GM18511 (cell line): ENCODE data around the gene TMEM131L.

ENCODE experiments used
- ATAC-seq: cut with Tn5 transposase; IDR thresholded peaks from one replicate; pipeline ENCODE4 v1.9.1; 2021; ENCODE audit warnings: mild to moderate bottlenecking, moderate library complexity; ENCODE audit not compliant: unreplicated experiment

TMEM131L gene

DNA sequence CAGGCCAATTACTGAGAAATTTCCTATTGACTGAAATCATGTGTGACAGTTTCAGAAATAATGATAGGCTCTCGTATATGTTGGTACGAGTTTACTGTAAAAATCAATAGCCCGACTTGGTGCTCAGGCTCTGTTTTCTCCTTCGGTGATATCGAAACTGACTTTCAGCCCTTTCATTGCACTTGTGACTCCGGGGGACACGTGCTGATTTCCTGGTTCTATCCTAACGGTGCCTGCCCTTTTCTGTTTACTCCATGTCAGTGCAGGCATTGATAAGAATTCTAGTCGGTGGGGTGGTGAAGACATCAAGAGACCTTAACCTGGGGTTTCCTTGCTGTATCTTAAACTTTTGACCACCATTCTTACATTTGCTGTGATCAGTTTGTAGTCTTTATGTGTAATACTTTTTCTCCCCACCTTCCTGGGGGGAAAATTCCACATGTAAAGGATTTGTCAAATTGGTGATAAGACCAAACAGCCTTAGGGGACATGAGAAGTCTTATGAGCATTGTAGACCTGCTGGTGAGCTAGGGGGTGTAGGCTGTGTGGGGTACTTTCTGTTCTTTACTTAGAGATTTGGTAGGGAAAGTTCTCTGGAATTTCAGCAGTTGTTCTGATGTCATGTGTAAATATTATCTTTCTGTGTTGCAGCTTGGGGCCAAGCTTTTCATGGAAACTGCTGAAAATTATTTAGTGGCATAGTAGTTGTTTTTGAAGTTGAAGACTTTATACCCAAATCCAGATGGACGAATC is 52.7 kb downstream of the TMEM131L start:
- no peak for ATAC-seq

DNA sequence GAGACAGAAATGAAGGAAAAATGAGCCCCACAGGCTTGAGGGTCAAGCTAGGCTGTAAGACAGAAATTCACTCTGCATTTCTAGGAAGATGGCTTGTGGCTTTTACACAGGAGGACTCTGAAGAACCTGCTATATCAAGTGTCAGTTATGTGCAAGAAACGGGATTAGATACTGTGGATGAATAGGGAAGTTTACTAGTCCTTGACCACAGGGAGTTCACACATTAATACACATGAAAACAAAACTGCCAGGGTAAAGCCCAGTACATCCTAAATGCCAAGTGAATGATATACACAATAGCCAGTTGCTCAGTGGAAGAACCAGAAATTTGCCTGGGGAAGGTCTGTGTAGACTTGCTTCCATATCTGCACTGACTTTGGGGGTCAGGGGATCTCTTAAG is 53.5 kb downstream of the TMEM131L start:
- ATAC-seq = no peak

DNA sequence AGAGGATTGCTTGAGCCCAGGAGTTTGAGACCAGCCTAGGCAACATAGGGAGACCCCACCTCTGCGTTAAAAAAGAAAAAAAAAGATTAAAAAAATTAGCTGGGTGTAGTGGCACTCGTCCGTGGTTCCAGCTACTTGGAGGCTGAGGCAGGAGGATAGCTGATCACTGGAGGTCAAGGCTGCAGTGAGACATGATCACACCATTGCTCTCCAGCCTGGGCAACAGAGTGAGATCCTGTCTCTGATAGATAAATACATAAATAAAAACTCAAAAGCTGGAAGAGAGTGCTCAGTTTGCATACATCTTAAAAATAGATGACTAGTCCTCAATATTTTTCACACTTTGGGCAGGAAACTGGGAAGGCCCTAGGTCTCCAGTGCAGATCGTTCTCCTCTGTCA is 54.1 kb downstream of the TMEM131L start:
- no peak for ATAC-seq

DNA sequence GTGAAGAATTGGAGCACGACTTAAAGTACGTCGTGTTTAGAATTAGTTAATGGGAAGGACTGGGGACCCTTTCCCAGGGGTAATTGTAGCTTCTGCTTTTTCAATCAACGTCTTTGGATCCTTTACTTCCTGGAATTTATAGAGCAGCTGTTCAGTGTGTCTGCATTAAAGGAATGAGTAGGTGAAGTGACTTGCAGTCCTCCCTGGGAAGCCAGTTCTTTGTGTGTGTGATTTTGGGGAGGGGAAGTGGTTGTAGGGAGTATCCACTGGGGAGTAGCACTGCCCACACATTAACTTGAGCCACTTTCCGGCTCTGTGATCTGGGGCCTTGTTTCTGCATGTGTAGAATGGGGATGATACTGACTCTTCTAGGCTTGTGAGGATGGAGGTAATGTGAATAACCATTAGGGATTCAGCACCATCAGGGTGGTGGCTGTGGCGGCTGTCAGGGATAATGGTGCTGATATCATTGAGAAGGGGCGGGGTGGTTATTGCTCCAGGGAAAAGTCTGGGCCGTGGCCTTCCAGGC is 54.7 kb downstream of the TMEM131L start:
- ATAC-seq = peak; percentile 51

DNA sequence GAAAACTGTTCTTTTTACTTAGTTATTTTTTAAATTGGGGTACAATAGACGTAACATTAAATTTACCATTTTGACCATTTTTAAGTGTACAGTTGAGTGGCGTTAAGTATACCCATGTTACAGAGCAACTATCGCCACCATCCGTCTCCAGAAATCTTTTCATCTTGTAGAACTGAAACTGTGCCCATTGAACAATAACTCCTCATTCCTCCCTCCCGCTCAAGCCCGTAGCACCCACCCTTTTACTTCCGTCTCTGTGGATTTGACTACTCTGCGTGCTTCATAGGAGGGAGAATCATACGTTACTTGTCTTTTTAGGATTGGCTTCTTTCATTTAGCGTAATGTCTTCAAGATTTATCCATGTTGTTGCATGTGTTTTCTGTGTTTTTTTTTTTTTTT is 55.3 kb downstream of the TMEM131L start:
- ATAC-seq = peak; percentile 29

DNA sequence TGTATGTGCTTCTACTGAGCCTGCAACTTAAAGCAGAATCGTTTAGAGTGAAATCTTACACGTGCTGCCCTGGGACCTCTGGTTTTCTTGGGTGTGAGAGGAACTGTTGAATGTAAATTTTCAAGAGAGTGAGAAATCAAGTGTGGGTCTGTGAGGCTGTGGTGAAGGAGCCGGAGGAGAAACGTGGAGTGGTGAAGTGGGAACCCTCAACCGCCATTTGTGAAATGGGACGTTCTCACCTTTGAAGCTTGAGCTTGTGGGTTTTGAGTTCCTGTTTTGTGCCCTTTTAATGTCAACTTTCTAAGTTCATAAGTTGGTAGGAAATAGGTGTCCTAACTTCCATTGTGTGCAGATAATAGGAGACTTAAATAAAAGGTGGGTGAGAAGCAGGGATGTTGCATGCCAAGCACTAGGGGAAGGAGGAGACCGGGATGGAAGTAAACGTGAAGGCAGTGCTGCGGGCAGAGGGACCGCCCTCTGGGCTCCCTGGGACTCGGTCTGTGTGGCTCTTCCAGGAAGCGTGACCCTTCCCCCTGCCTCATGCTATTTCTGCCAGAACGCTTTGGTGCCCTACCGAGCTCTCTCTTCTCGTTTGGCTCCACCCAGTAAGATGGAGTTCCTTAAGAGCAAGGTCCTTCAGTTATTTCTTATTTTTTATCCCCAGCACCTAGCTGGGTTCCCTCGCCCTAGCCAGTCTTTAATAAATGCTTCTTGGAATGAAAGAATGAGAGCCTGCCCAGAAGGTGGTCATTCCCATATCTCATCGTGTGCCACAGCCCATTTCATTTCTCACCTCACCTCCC is 56.0 kb downstream of the TMEM131L start:
- peak; percentile 35 for ATAC-seq

DNA sequence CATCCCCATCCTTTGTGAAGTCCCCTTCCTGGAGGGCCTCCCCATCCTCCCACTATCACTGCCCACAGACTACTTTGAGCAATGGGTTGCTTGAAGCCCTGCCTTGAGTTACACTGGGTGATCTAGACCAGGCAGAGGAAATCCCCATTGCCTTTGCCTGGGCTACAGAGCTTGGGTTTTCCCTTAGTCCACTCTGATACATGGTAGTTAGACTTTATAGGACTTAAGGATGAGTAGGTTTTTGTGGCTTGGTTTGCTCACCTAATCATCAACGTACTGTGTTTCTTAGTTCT is 56.6 kb downstream of the TMEM131L start:
- ATAC-seq = peak; percentile 45

DNA sequence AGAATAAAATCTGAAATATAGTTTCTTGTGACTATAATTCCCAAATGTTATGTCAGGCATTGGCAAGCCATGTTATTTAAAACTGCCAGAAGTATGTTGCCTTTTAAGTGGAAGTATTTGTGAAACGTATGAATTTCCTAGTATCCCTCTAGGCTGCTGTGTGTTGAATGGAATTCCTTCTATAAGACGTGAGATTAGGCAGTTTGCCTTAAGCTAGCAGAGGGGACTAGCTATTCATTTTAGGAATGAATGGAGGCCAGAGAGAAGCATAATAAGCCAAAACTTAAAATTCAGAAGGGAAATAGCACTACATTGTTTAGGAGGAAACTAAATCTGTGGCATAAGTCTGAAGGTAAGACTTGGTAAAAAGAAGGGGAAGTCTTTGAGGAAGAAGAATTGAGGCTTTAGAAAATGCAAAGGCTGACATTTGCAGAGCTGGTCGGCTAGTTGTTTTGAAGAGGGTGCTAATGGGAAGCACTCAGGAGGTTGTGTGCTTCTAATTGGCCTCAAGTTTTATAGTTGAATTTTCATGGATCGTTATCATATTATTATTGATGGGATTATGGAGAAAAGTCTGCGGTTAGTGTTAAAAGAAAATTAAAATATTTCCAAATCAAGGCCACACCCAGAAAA is 57.1 kb downstream of the TMEM131L start:
- ATAC-seq = no peak

DNA sequence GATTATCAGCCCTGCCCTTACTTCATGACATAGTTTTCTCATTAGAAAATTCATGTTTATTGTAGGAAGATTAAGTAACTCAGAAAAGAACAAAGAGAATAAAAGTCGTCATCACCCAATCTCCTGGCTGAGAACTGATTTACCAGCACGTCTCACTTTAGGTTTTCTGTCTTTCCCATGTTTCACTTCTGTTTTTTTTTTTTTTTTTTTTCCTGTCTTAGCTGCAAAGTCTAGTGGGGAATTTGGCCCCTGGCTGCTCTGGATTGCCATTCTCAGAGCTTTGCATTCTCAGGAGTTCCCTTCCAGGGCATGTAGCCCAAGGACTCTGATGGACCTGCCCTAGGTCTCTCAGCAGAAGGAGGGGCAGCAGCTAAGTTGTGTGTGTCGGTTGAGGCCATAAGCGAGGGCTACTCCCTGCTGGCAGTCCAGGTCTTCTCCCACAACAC is 57.8 kb downstream of the TMEM131L start:
- ATAC-seq = no peak

DNA sequence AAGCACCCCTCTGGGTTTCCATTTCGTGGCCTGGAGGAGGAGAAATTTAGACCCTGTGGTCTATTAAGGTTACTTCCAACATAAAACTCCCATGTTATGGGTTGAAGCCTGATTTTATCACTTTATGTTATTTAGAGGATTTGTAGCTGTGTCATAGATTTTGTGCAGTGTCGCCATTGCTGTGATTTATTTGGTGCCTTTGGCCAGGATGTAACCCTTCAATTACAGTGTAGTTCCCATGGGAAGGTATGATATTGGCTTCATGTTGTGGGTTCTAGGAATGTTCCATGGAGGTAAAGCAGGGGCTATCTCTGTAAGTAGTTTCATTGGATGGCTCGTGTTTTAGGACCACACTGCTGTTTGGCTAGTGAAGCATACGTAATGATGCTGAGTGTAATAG is 58.5 kb downstream of the TMEM131L start:
- no peak for ATAC-seq

DNA sequence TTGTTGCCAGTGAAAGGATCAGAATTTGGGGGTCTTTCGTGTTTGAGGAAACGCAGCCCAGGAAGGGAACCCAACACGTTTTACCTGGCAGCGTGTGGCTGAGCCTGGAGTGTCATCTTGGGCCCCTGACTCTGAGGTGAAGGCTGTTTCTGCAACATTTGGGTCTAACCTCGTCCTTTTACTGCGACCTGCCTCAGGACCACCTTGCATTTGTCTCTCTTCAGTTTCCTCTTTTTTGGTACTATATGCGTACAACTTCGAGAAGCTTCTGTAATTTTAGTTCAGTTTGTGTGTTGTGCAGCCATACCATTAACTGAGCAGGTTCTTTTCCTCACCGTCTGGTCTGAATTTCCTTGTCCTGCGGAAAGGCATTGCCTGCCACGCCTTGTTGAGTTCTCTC is 61.5 kb downstream of the TMEM131L start:
- no peak for ATAC-seq

DNA sequence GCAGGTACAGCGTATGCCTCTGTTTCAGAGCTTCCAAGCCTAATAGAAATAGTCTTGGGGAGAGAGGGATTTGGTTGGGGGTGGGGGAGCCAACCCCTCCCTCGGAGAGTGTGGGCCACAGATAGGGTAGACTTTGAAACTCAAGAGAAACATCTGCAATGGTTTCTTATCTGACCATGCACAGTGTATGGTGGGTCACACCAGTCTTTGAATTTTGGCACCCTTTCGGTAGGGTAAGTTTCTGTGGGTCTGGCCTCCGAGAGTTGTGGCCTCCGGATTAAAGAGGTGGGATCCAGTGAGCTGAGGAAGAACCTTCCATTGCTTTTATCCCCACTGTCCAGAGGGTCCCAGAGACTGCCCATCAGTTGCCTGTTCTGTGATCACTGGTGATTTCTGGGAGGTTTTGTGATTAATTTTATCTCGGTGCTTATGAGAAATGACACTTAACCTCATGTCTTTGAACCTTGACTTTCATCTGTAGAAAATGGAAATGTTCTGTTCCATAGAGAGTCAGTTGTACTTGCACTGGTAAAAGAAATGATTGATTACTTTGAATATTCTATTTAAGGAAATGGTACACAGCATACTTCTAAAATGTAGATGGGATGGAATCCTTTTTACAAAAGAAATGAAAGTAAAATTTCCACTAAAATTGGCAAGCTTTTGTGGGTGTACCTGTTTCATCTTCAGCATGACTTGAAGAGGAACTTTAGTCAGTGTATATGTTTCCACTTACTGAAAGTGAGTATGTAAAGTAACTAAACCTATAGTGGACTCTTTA is 62.7 kb downstream of the TMEM131L start:
- ATAC-seq = peak; percentile 66

DNA sequence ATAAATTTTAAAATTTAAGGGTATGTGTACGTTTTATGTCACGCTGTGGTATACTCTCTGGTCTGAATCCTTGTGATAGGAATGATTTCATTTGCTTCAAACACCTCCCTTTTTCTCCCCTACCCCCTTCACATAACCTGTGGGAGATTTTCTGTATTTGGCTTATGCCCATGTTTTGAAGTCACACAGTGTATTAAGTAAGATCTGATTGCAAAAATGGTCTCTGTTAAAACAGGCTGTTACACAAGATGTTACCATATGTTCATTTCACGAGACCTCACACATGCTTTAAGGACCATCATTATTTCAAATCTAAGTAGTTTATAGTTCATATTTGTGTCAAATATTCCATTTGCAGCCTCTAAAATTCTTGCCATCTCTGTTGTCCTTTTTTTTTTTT is 63.5 kb downstream of the TMEM131L start:
- no peak for ATAC-seq

DNA sequence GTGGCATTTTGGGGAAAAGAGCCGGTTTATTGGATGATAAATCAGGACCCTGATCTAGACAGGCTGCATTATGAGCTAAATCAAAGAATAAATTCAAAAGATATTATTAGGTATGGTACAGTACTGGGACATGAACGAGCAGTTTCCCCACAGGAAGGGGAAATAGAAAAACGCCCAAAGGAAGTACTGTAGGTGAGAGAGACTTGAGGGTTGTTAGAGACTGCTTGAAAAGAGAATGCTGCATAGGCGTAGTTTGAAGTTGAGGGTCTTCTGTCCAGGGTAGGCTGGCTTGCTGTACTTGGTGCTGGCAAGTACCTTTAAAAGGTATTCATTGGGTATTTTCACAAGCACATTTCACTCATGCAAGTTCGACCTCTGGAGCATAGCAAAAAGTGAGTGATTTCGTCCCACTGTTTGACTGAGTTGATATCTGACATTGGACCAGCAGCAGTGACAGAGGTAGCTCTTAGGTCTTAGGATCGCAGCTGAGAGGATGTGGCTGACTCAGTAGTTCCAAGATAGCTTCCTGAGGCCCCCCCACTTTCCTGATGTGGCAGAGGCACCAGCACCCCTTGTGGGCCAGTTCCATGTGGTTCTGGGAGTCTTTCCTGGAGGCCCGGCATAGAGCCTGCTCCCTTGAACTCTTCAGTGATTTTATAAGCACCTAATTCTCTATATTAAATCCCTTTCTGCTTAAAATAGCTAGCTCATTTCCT is 64.3 kb downstream of the TMEM131L start:
- no peak for ATAC-seq

DNA sequence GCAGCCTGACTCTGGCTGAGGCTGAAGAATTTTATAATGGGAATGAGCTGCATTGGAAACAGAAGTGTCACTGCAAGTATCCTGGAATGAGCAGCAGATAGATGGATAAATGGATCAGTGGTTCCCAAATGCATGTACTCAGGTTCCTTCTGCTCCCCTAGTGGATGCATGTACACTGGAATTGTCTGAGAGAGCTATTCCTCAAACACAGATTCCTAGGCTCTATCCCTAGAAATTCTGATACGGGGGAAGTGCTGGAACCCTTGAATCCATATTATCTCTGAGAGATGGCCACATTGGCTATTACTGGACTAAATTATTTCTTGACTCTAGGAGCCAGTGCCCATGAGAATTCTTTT is 64.8 kb downstream of the TMEM131L start:
- ATAC-seq = no peak

DNA sequence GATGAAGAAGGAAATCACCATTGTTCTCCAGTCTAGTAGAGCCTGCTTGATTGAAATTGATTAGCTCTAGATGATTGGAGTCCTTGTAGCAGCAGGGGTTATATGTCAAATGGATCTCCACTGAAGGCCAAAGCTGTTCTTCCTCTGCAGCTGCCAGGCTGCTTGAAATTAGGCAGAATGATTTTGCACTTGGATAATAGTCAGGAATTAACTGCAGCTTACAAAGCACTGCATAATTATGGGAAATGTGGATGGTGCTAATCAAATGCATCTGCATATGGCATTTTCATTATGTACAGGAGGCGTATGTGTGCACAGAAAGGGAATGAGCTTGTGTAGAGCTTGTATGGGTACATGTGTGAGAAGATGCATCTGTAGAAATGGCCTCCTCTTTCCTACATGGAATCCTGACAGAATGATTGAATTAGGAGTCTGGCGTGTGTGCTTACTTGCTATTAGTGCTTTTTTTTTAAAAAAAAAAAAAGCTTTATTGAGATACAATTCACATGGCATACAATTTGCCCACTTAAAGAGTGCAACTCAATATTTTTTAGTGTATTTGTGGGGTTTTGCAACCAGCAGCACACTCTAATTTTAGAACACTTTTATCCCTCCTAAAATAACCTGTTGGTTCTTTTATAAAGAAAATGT is 65.9 kb downstream of the TMEM131L start:
- ATAC-seq = no peak

DNA sequence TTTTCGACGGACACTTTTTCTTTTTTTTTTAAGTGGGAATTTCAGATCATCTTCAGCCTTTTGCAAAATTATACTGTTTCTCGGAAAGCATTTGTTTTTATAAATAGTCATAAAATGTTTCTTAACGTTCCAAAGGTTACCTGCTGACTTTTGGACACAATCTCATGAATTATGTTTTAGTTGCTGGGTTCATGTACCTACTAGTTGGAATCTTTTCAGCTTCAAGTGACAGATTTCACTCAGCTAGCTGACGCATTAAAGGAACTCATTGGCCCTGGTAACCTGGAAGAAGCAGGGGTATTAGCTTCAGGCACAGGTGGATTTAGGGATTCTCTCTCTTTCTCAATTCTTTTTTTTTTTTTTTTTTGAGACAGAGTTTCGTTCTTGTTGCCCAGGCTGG is 66.5 kb downstream of the TMEM131L start:
- ATAC-seq = no peak

DNA sequence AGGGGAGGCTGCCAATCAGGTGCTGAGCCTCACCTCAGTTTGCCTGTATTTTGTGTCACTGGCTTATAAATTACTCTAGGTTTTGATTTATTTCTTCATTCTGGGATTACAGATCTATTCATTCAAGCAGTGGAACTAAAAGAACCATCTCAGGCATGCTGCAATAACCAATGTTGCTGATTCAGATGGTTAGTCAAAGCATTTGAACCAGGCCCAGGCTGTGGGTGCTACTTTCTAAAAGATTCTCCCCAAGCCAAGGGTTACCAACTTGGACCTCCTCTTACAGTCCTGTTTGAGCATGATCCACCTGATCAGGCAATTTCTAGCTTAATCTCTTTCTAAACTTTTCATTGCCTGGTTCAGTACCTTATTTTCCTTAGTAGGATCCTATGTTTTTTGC is 67.2 kb downstream of the TMEM131L start:
- ATAC-seq = no peak

DNA sequence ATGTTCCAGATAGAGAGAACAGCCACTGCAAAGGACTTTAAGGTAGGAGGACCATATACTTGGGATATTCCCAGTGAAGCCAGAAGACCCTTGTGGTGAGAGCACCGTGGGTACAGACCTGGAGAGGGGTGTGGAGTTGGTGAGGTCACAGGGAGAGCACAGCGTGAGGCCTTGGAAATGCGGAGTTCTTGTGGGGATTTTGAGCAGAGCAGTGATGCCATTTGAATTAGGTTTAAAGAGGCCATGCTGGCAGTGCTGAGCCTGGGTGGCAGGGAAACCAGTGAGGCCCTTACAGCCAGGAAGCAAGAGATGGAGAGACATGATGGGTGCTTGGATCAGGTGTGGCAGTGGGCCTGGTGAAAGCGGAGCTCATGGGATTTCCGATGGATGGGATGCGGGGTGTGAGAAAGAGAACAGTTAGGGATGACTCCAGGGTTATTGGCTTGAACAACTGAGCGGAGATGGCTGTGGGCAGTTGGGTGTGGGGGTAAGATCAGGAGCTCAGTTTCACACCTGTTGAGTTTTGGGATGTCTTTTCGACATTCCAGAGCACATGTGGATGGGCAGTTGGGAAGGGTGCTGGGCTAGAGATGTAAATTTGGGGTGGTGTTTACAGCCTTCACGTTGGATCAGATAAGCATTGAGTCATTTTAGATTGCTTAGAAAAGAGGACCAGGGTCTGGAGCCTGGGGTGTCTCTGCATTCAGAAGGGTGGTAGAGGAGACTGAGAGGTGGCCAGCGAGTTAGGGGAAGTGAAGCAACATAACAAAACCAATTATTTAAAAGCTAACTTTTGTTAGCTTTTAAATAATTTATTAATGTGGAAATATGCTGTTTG is 68.9 kb downstream of the TMEM131L start:
- ATAC-seq = no peak
